H1 (cell line): ENCODE results near the gene WBP4.

Source experiments
- EP300 ChIP-seq, 2 experiments: IDR thresholded peaks; 1 replicate in 1 of 2; 2 replicates in 1 of 2; pipeline ENCODE4 v1.6.1; 2011 to 2012; ENCODE audit warnings: low read depth in 2 of 2, low read length in 2 of 2, mild to moderate bottlenecking in 2 of 2, borderline replicate concordance in 1 of 2, inconsistent platforms in 1 of 2, moderate library complexity in 1 of 2
- POLR2A ChIP-seq, 2 experiments: IDR thresholded peaks; 1 replicate in 1 of 2; 2 replicates in 1 of 2; pipeline ENCODE4 v1.6.1; 2011; ENCODE audit warnings: low read depth in 2 of 2, low read length in 2 of 2, mild to moderate bottlenecking in 2 of 2; ENCODE audit errors: control extremely low read depth in 1 of 2

DNA sequence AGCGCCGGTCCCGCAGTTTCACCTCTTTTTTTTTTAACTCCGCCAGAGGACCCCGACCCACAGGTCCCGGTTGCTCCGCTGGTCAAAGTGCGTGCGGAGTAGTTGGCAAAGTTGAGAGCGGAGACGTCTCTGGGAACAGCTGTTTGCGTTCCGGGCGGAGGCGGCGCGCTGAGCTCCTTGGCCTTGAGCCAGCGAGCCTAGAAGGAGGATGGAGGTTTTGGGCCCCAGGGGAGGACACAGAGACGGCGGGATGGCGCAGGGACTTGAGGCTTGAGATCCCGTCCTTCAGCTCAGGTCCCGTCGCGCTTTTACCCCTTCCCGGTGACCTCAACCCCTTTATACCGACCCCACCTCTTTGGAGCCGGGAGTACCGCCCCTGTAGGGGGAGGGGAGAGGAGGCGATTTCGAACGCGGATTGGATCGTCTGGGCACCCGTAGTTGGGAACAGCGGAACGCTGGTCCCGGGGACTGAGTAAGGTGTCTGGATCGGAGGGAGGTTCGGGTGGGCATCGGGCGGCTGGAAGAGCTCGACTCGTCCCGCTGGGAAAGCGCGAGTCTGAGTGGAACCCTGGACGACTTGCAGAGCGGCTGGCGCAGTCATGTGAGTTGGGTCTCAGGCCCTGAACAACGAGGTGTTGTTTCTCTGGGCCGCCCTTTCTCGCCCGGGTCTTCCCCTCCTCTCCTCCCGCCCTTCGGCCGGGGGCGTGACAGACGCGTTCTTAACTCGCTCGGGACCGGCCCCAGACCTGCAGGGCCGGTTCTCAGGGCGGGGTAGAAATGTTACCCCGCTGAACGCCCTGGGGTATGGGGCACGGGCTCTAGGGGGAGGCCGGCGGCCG lies at the start of gene WBP4:
- TF ChIP-seq POLR2A (IDR thresholded peaks at IDR 0.05; ENCODE audit: control extremely low read depth in 1 of 2, low read depth in 2 of 2, low read length in 2 of 2), result peak; percentile 95
- TF ChIP-seq EP300 (IDR thresholded peaks at IDR 0.05; ENCODE audit: borderline replicate concordance in 1 of 2, low read depth in 2 of 2, low read length in 2 of 2), result peak; percentile 73 to 83; a peak in 2 of 3 replicates
